Suprapubic skin (tissue), 4 donors: ENCODE results near the gene TSSK2. TPM values are rescaled to one million over a fixed set of nuclear protein-coding genes. Genes with fewer than 3 reads are reported as not detected.
"Not testable (repeated sequence)": the region's sequence is repeated elsewhere in the genome, so short reads cannot be mapped to it uniquely, and the experiment has no call there.

Source experiments
- DNase-seq, 2 donors: peaks; one replicate each; pipeline ENCODE4 v3.0.0-alpha.2; 2019; ENCODE audit warnings: low spot score in 2 of 2
- H3K27ac ChIP-seq: fragments of 200-600 bp; sonication (generic); one replicate; pipeline ENCODE4 v1.5.1; 2019
- H3K27me3 ChIP-seq: fragments of 200-600 bp; sonication (generic); one replicate; pipeline ENCODE4 v1.5.1; 2019
- H3K36me3 ChIP-seq: fragments of 200-600 bp; sonication (generic); one replicate; pipeline ENCODE4 v1.5.1; 2019
- H3K4me1 ChIP-seq: fragments of 200-600 bp; sonication (generic); one replicate; pipeline ENCODE4 v1.5.1; 2019
- H3K4me3 ChIP-seq: fragments of 200-600 bp; sonication (generic); one replicate; pipeline ENCODE4 v1.5.1; 2019; ENCODE audit warnings: mild to moderate bottlenecking
- H3K9me3 ChIP-seq: fragments of 200-600 bp; sonication (generic); one replicate; pipeline ENCODE4 v1.5.1; 2019
- CTCF ChIP-seq, 2 donors: fragments of 200-600 bp in 1 of 2; fragments of 450-650 bp in 1 of 2; sonication (generic) in 1 of 2; IDR thresholded peaks; one replicate each; pipeline ENCODE4 v1.5.1; 2016 to 2019; ENCODE audit warnings: antibody characterized with exemption in 2 of 2, mild to moderate bottlenecking in 1 of 2, moderate library complexity in 1 of 2
- EP300 ChIP-seq: sonication (generic); formaldehyde crosslinking; IDR thresholded peaks from one replicate; pipeline ENCODE4 v1.6.1; 2017; ENCODE audit warnings: antibody characterized with exemption
- POLR2A ChIP-seq, 2 donors: fragments of 450-650 bp; IDR thresholded peaks; one replicate each; pipeline ENCODE4 v1.6.1; 2017; ENCODE audit warnings: antibody characterized with exemption in 2 of 2, mild to moderate bottlenecking in 2 of 2, moderate library complexity in 2 of 2
- POLR2AphosphoS5 ChIP-seq, 3 donors: sonication (generic); formaldehyde crosslinking; IDR thresholded peaks; one replicate each; pipeline ENCODE4 v1.6.1; 2017; ENCODE audit warnings: antibody characterized with exemption in 3 of 3
- WGBS: methylation state at CpG from one replicate; pipeline ENCODE4 v1.1.5; 2018; 5-methylcytosine and 5-hydroxymethylcytosine counted together
- total RNA-seq, 4 donors: library from RNA; depleted of rRNA; stranded (reverse); fragments of >200 nt; gene quantifications; one replicate each; pipeline ENCODE4 v1.1.0, GENCODE V29; 2016

Gene TSSK2
- total RNA-seq, 4 donors from 2014 or later, result not detected

GRCh38 chr22:19152942-19153883 is 22.1 kb downstream of the TSSK2 start:
- no peaks in the 10 kb centered on the region for H3K9me3 ChIP-seq
- 72% methylated on average over 7 of the region's 11 CpGs for WGBS
- no peak overlapping the region for H3K4me3 ChIP-seq
- no peaks in the 10 kb centered on the region for H3K36me3 ChIP-seq
- no peak for DNase-seq
- H3K27me3 ChIP-seq, result peaks cover 64% of the 10 kb centered on the region
- TF ChIP-seq POLR2AphosphoS5 (IDR thresholded peaks at IDR 0.05), result no peak
- TF ChIP-seq POLR2A (IDR thresholded peaks at IDR 0.05), result no peak
- no peak for TF ChIP-seq EP300
- TF ChIP-seq CTCF (IDR thresholded peaks at IDR 0.05), result no peak
- no peak overlapping the region for H3K27ac ChIP-seq
- H3K4me1 ChIP-seq, result peaks cover 14% of the 10 kb centered on the region

GRCh38 chr22:19156109-19156508 is 25.0 kb downstream of the TSSK2 start:
- H3K36me3 ChIP-seq, H3K4me1 ChIP-seq, DNase-seq, H3K4me3 ChIP-seq, H3K9me3 ChIP-seq, H3K27ac ChIP-seq: not testable (repeated sequence)
- WGBS, result 68% methylated on average over 7 of the region's 9 CpGs
- H3K27me3 ChIP-seq, result peaks cover 35% of the 10 kb centered on the region

- WGBS, result 85% methylated on average over 11 of the region's 11 CpGs
- DNase-seq, H3K36me3 ChIP-seq: not testable (repeated sequence)
Observed at GRCh38 chr22:19158649-19159048, 27.5 kb downstream of the TSSK2 start.

GRCh38 chr22:19164425-19164824 is 33.3 kb downstream of the TSSK2 start:
- Histone ChIP-seq H3K4me3 (no peak overlapping the region), H3K36me3 (no peaks in the 10 kb centered on the region), H3K9me3 (no peaks in the 10 kb centered on the region), H3K27me3 (peaks cover 44% of the 10 kb centered on the region), H3K27ac (no peak overlapping the region), H3K4me1 (peaks cover 3% of the 10 kb centered on the region)
- DNase-seq, result no peak
- 92% methylated on average over 6 of the region's 6 CpGs for WGBS
- TF ChIP-seq POLR2AphosphoS5 (IDR thresholded peaks at IDR 0.05) (no peak), POLR2A (IDR thresholded peaks at IDR 0.05) (no peak), EP300 (no peak), CTCF (IDR thresholded peaks at IDR 0.05) (no peak)

More at GRCh38 chr22:19158649-19159048, 27.5 kb downstream of the TSSK2 start:
- not testable (repeated sequence) for H3K4me3 ChIP-seq, H3K27ac ChIP-seq, H3K9me3 ChIP-seq, H3K4me1 ChIP-seq
- H3K27me3 ChIP-seq, result peaks cover 13% of the 10 kb centered on the region

GRCh38 chr22:19166421-19166820 is 35.3 kb downstream of the TSSK2 start:
- Histone ChIP-seq H3K36me3 (no peaks in the 10 kb centered on the region), H3K4me1 (peaks cover 17% of the 10 kb centered on the region), H3K9me3 (no peaks in the 10 kb centered on the region), H3K27ac (no peak overlapping the region), H3K4me3 (no peak overlapping the region), H3K27me3 (peaks cover 52% of the 10 kb centered on the region)
- WGBS, result 82% methylated on average over 8 of the region's 8 CpGs
- no peak for DNase-seq
- TF ChIP-seq POLR2AphosphoS5 (IDR thresholded peaks at IDR 0.05) (no peak), CTCF (IDR thresholded peaks at IDR 0.05) (no peak), EP300 (no peak), POLR2A (IDR thresholded peaks at IDR 0.05) (no peak)

GRCh38 chr22:19167106-19167869 is 36.2 kb downstream of the TSSK2 start:
- WGBS, result 62% methylated on average over 12 of the region's 13 CpGs
- TF ChIP-seq CTCF (IDR thresholded peaks at IDR 0.05) (no peak), POLR2AphosphoS5 (IDR thresholded peaks at IDR 0.05) (no peak), POLR2A (IDR thresholded peaks at IDR 0.05) (no peak), EP300 (no peak)
- no peak overlapping the region for H3K4me3 ChIP-seq

More at GRCh38 chr22:19167106-19167869, 36.2 kb downstream of the TSSK2 start:
- Histone ChIP-seq H3K27me3 (peaks cover 52% of the 10 kb centered on the region), H3K9me3 (no peaks in the 10 kb centered on the region), H3K27ac (no peak overlapping the region), H3K36me3 (no peaks in the 10 kb centered on the region), H3K4me1 (peaks cover 20% of the 10 kb centered on the region)
- DNase-seq, result no peak
